HG03558 (cell line): Measurements from ENCODE around the gene TNFSF12.
"Not testable (repeated sequence)": the region's sequence is repeated elsewhere in the genome, so short reads cannot be mapped to it uniquely, and the experiment has no call there.

Source experiments
- ATAC-seq: cut with Tn5 transposase; IDR thresholded peaks from one replicate; pipeline ENCODE4 v1.9.1; 2021; ENCODE audit warnings: moderate number of reproducible peaks; ENCODE audit not compliant: unreplicated experiment; ENCODE audit errors: extremely low read depth

The TNFSF12 gene

GRCh38 chr17:7583253-7584109, 34.6 kb downstream of the TNFSF12 start, which contains the start of gene MPDU1:
TSS of gene MPDU1 (plus strand) at chr17:7583852. CDS start at chr17:7583863, 11 bp downstream.
- ATAC-seq: no peak

- no peak for ATAC-seq
Observed at GRCh38 chr17:7586673-7587419, 38.0 kb downstream of the TNFSF12 start.

- no peak for ATAC-seq
Observed at GRCh38 chr17:7587420-7588151, 38.7 kb downstream of the TNFSF12 start.

GRCh38 chr17:7588553-7589203, 39.8 kb downstream of the TNFSF12 start:
- no peak for ATAC-seq

GRCh38 chr17:7589204-7589868, 40.5 kb downstream of the TNFSF12 start:
- ATAC-seq: no peak

- no peak for ATAC-seq
Observed at GRCh38 chr17:7589891-7590691, 41.2 kb downstream of the TNFSF12 start, which contains the start of gene SOX15. TSS of gene SOX15 (minus strand) at chr17:7590094. CDS start at chr17:7589676, 418 bp downstream.

GRCh38 chr17:7590743-7591142, 41.9 kb downstream of the TNFSF12 start:
- ATAC-seq: no peak

GRCh38 chr17:7591596-7591995, 42.7 kb downstream of the TNFSF12 start:
- ATAC-seq: no peak

GRCh38 chr17:7592422-7593021, 43.7 kb downstream of the TNFSF12 start:
- ATAC-seq: no peak

- ATAC-seq: no peak
Observed at GRCh38 chr17:7593296-7593695, 44.4 kb downstream of the TNFSF12 start.

GRCh38 chr17:7597561-7597960, 48.7 kb downstream of the TNFSF12 start:
- ATAC-seq: not testable (repeated sequence)

- no peak for ATAC-seq
Observed at GRCh38 chr17:7606280-7606679, 57.4 kb downstream of the TNFSF12 start.
